IMR-90 (cell line): ENCODE measurements around the gene DBP. TPM values are rescaled to one million over a fixed set of nuclear protein-coding genes. Genes with fewer than 3 reads are reported as not detected.

Source experiments
- ATAC-seq: fragments of 200-7000 bp; cut with Tn5 transposase; 2 replicates; pipeline ENCODE4 v1.9.1; 2020; ENCODE audit warnings: low read depth, mild to moderate bottlenecking, moderate library complexity
- BruUV-seq: library from RNA; stranded (reverse); fragments of 400-500 nt; replicated peaks from 2 replicates; lab custom pipeline; 2021; lab: Mats Ljungman, UMichigan
- CTCF ChIA-PET: fragments of 300-600 bp; formaldehyde crosslinking; extraction: SDS; loops from one replicate; lab custom pipeline; 2021; ENCODE audit warnings: antibody characterized with exemption; lab: Yijun Ruan, JAX
- POLR2A ChIA-PET: fragments of 300-600 bp; sonication (Branson Sonifier 250); formaldehyde crosslinking; loops from one replicate; lab custom pipeline; 2022; ENCODE audit warnings: antibody characterized with exemption; ENCODE audit not compliant: unreplicated experiment; lab: Charles Lee
- DNase-seq: peaks from one replicate; pipeline ENCODE4 v3.0.0; 2013
- H2AFZ ChIP-seq: replicated peaks from 2 replicates; pipeline ENCODE3; 2013; ENCODE audit warnings: low read length, mild to moderate bottlenecking; ENCODE audit not compliant: poor library complexity
- H2AK5ac ChIP-seq: 2 replicates; pipeline ENCODE4 v1.6.1; 2013; ENCODE audit warnings: low read depth, low read length, inconsistent platforms
- H2AK9ac ChIP-seq: replicated peaks from 2 replicates; pipeline ENCODE3; 2013; ENCODE audit warnings: mild to moderate bottlenecking, low read depth, low read length, moderate library complexity; ENCODE audit not compliant: poor library complexity
- H2BK120ac ChIP-seq: 2 replicates; pipeline ENCODE4 v1.6.1; 2013; ENCODE audit warnings: low read depth, low read length, inconsistent platforms
- H2BK15ac ChIP-seq: 3 replicates; pipeline ENCODE4 v1.6.1; 2013; ENCODE audit warnings: low read depth, low read length, inconsistent platforms
- H2BK20ac ChIP-seq: 2 replicates; pipeline ENCODE4 v1.6.1; 2013; ENCODE audit warnings: low read depth, mild to moderate bottlenecking, inconsistent platforms, low read length, moderate library complexity
- H2BK5ac ChIP-seq: 2 replicates; pipeline ENCODE4 v1.6.1; 2013; ENCODE audit warnings: mild to moderate bottlenecking, low read depth, low read length, inconsistent platforms; ENCODE audit not compliant: poor library complexity, severe bottlenecking
- H3K14ac ChIP-seq: replicated peaks from 2 replicates; pipeline ENCODE4 v1.6.1; 2013; ENCODE audit warnings: low read depth, low read length, inconsistent platforms
- H3K18ac ChIP-seq: 2 replicates; pipeline ENCODE4 v1.6.1; 2013; ENCODE audit warnings: low read depth, low read length, control low read depth
- H3K23ac ChIP-seq: 2 replicates; pipeline ENCODE4 v1.6.1; 2013; ENCODE audit warnings: low read depth, low read length, inconsistent platforms
- H3K27ac ChIP-seq: 2 replicates; pipeline ENCODE4 v1.5.1; 2013; ENCODE audit warnings: mild to moderate bottlenecking, control low read depth, low read length; ENCODE audit not compliant: insufficient read depth
- H3K27me3 ChIP-seq: 2 replicates; pipeline ENCODE4 v1.6.1; 2013; ENCODE audit warnings: low read length; ENCODE audit not compliant: control insufficient read depth, insufficient read depth
- H3K36me3 ChIP-seq: 2 replicates; pipeline ENCODE4 v1.6.1; 2013; ENCODE audit warnings: low read length, mixed read lengths; ENCODE audit not compliant: control insufficient read depth, insufficient read depth
- H3K4ac ChIP-seq: 2 replicates; pipeline ENCODE4 v1.6.1; 2013; ENCODE audit warnings: low read depth, low read length, inconsistent platforms
- H3K4me1 ChIP-seq: 2 replicates; pipeline ENCODE4 v1.6.1; 2013; ENCODE audit warnings: low read length, mixed read lengths; ENCODE audit not compliant: control insufficient read depth, insufficient read depth
- H3K4me2 ChIP-seq: 2 replicates; pipeline ENCODE4 v1.6.1; 2013; ENCODE audit warnings: low read depth, mild to moderate bottlenecking, control low read depth, low read length, moderate library complexity
- H3K4me3 ChIP-seq: 2 replicates; pipeline ENCODE4 v1.5.1; 2013; ENCODE audit warnings: low read depth, mild to moderate bottlenecking, control low read depth, low read length, moderate library complexity; ENCODE audit not compliant: insufficient read depth
- H3K56ac ChIP-seq: 2 replicates; pipeline ENCODE4 v1.6.1; 2013; ENCODE audit warnings: low read length, inconsistent platforms; ENCODE audit not compliant: insufficient read depth; ENCODE audit errors: extremely low read depth
- H3K79me1 ChIP-seq, 2 experiments: 2 replicates each; pipeline ENCODE4 v1.6.1; 2013; ENCODE audit warnings: low read length in 2 of 2, inconsistent platforms in 1 of 2, low read depth in 1 of 2
- H3K9ac ChIP-seq: 2 replicates; pipeline ENCODE4 v1.6.1; 2013; ENCODE audit warnings: low read depth, low read length, control low read depth
- H3K9me1 ChIP-seq: 2 replicates; pipeline ENCODE4 v1.6.1; 2013; ENCODE audit warnings: low read length, inconsistent platforms; ENCODE audit not compliant: insufficient read depth
- H3K9me3 ChIP-seq: 2 replicates; pipeline ENCODE4 v1.6.1; 2013; ENCODE audit warnings: low read length; ENCODE audit not compliant: control insufficient read depth, insufficient read depth
- H4K20me1 ChIP-seq: 2 replicates; pipeline ENCODE4 v1.6.1; 2013; ENCODE audit warnings: low read length, inconsistent platforms; ENCODE audit not compliant: insufficient read depth
- H4K5ac ChIP-seq: 2 replicates; pipeline ENCODE4 v1.6.1; 2013; ENCODE audit warnings: mild to moderate bottlenecking, low read depth, low read length, control low read depth
- H4K8ac ChIP-seq, 2 experiments: 2 replicates each; pipeline ENCODE4 v1.6.1; 2013; ENCODE audit warnings: low read depth in 2 of 2, low read length in 2 of 2, control low read depth in 1 of 2, inconsistent platforms in 1 of 2
- H4K91ac ChIP-seq: 2 replicates; pipeline ENCODE4 v1.6.1; 2013; ENCODE audit warnings: low read depth, low read length, inconsistent platforms; ENCODE audit not compliant: insufficient read depth
- CEBPB ChIP-seq: IDR thresholded peaks from 2 replicates; pipeline ENCODE4 v1.6.1; 2012; ENCODE audit warnings: low read depth, low read length, improper control_type of control experiment
- CHD1 ChIP-seq: IDR thresholded peaks from 2 replicates; pipeline ENCODE4 v1.6.1; 2012; ENCODE audit warnings: low read depth, low read length, improper control_type of control experiment
- MAFK ChIP-seq: IDR thresholded peaks from 2 replicates; pipeline ENCODE4 v1.6.1; 2012; ENCODE audit warnings: low read depth, low read length, improper control_type of control experiment
- MAZ ChIP-seq: IDR thresholded peaks from 2 replicates; pipeline ENCODE4 v1.6.1; 2012; ENCODE audit warnings: low read depth, mild to moderate bottlenecking, low read length, improper control_type of control experiment, moderate library complexity, borderline replicate concordance
- NFE2L2 ChIP-seq: fragments of 150-350 bp; IDR thresholded peaks from 2 replicates; pipeline ENCODE4 v1.6.1; 2016; ENCODE audit warnings: low read depth, mild to moderate bottlenecking, low read length
- RAD21 ChIP-seq: IDR thresholded peaks from 2 replicates; pipeline ENCODE4 v1.6.1; 2012; ENCODE audit warnings: low read length, improper control_type of control experiment
- RFX5 ChIP-seq: IDR thresholded peaks from 2 replicates; pipeline ENCODE4 v1.8.0; 2012; ENCODE audit warnings: low read depth, mild to moderate bottlenecking, low read length, moderate library complexity
- SMC3 ChIP-seq: fragments of 150-350 bp; IDR thresholded peaks from 2 replicates; pipeline ENCODE4 v1.6.1; 2016; ENCODE audit warnings: low read depth, mild to moderate bottlenecking, antibody characterized with exemption, low read length, moderate library complexity
- WGBS, 2 experiments: methylation state at CpG; one replicate each; pipeline versions ENCODE4 v1.1.5 to v1.1.7; 2013; ENCODE audit warnings: missing lambda C conversion rate in 2 of 2; ENCODE audit not compliant: insufficient read length in 1 of 2; ENCODE audit errors: extremely low coverage in 2 of 2; 5-methylcytosine and 5-hydroxymethylcytosine counted together
- dilution Hi-C: fragments of 300-500 bp; cut with HindIII; formaldehyde crosslinking; loops from one replicate; pipeline ENCODE4 v1.14.3; 2018; ENCODE audit warnings: low sequenced_read_pairs; ENCODE audit not compliant: unreplicated experiment
- in situ Hi-C: fragments of 300-500 bp; cut with MboI; formaldehyde crosslinking; loops from 3 replicates; pipeline ENCODE4 v1.14.3; 2019; ENCODE audit warnings: low sequenced_read_pairs, inconsistent platforms, mixed read lengths
- intact Hi-C: fragments of 100-400 bp; cut with micrococcal nuclease; formaldehyde crosslinking; loops from 2 replicates; pipeline ENCODE4 v1.10.0; 2022
- polyA plus RNA-seq, 3 experiments: library from polyadenylated mRNA; depleted of rRNA; stranded (reverse); fragments of >200 nt; gene quantifications; 2 replicates each; pipeline ENCODE4 v1.2.3, GENCODE V29; 2012; ENCODE audit warnings: low replicate concordance in 1 of 3
- total RNA-seq: library from RNA; depleted of rRNA; stranded (reverse); fragments of >200 nt; gene quantifications from 2 replicates; pipeline ENCODE4 v1.2.3, GENCODE V29; 2012
- TF ChIP-seq, protein P1 (sequence below): fragments of 150-350 bp; IDR thresholded peaks from 2 replicates; pipeline ENCODE4 v1.6.1; 2016; ENCODE audit warnings: low read depth, mild to moderate bottlenecking, low read length, moderate library complexity, borderline replicate concordance
- TF ChIP-seq, protein P2 (sequence below): fragments of 150-350 bp; IDR thresholded peaks from 2 replicates; pipeline ENCODE4 v1.6.1; 2017; ENCODE audit warnings: mild to moderate bottlenecking, antibody characterized with exemption, low read length, low read depth
- TF ChIP-seq, protein P3 (sequence below): conservative IDR thresholded peaks from 2 replicates; pipeline ENCODE4 v1.5.1; 2012; ENCODE audit warnings: mild to moderate bottlenecking, low read depth, low read length, improper control_type of control experiment

Gene DBP
- total and polyA plus RNA-seq, 2 of the 4 experiments (the other 2 are of a cell fraction) = 3.0 to 3.6 TPM

DNA sequence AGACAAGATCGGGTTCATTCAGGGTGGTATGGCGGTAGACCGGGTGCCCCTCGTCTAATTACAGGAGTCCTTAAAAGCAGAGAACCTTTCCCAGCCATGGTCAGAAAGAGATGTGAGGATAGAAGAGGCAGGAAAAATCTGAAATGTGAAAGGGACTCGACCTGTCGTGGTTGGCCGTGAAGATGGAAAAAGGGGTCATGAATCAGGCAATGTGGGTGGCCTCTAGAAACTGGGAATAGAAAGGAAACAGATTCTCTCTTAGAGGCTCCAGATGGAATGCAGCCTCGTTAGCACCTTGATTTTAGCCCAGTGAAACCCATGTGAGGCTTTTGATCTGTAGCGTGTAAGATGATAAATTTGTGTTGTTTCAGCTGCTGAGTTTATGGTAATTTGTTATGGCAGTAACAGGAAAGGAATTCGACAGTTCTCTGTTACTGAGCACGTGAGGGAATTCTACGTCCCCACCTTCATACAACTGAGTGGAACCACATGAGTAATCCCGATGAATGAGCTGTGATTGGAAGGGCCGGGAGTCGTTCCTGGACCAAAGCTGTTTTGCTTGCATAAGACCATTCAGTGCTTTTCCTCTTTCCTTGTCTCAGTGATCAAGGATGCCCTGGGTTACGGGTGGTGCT is 19.8 kb upstream of the DBP start (continued):
- TF ChIP-seq CHD1 = 0 out of 2 replicates have a peak, but pooled peaks have one; percentile 58

DNA sequence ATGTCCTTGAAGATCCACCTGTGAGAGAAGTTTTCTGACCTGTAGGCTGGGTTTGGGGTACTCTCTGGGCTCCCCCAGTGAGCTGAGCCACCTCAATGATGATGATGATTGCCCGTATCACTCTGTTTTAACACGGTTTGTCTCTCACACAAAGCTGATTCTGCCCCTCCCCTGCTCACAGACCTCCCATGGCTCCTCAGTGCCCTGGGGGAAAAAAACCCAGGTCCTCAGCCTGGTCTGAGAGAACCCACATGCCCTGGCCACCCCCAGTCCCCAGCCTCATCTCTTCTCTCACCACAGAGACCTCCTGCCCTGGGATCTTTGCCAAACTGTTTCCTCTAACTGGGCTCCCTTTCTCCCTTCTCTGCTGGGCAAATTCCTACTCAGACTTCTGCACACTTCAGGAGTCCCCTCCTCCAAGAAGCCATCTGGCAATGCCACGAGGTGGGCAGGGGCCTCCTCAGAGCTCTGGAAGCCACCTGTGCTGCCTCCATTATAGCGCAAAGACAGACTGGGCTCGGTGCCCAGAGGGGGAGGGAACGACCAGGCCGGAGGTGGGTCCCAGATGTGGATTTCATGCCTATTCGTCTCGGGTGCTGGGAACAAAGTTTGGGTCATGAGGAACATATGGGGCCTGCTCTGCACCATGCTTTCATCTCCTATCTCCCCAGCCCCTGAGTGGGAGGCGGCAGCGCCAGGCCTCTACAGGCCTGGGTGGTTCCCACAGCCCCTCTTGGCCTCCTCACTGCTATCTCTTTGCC is 17.3 kb upstream of the DBP start:
- Histone ChIP-seq H4K91ac (no peak overlapping the region), H3K4me1 (peaks cover 3% of the 10 kb centered on the region), H3K14ac (no peak overlapping the region), H3K23ac (no peak overlapping the region), H3K4me3 (no peak overlapping the region), H3K56ac (no peak overlapping the region), H3K36me3 (no peaks in the 10 kb centered on the region), H2BK15ac (no peak overlapping the region), H2AK9ac (peak overlapping the region; percentile 39), H4K8ac (no peak overlapping the region), H2BK5ac (no peak overlapping the region), H3K4ac (no peak overlapping the region), H2AFZ (peak overlapping the region; percentile 24), H3K9ac (no peak overlapping the region), H3K27ac (no peak overlapping the region), H2BK120ac (no peak overlapping the region), H2BK20ac (no peak overlapping the region), H4K20me1 (no peaks in the 10 kb centered on the region), H3K18ac (no peak overlapping the region), H3K9me3 (peaks cover 3% of the 10 kb centered on the region; the same call in 1 of the 2 replicates), H3K9me1 (peaks cover 3% of the 10 kb centered on the region), H2AK5ac (no peak overlapping the region), H3K4me2 (no peak overlapping the region), H3K27me3 (peaks cover 4% of the 10 kb centered on the region; the same call in 1 of the 2 replicates), H3K79me1 (no peaks in the 10 kb centered on the region), H4K5ac (no peak overlapping the region)
- no peak for ATAC-seq
- in situ Hi-C loops (no loop called here), dilution Hi-C loops (no loop called here), intact Hi-C loops (no loop called here)
- WGBS, 2 experiments = 40% methylated on average over 2 of the region's 11 CpGs; no CpG with 5 or more reads in 1 of the 2 experiments
- BruUV-seq = no TSS peak
- ChIA-PET CTCF (no interaction called here), POLR2A (no interaction called here)
- DNase-seq = no peak
- TF ChIP-seq, protein P1, sequence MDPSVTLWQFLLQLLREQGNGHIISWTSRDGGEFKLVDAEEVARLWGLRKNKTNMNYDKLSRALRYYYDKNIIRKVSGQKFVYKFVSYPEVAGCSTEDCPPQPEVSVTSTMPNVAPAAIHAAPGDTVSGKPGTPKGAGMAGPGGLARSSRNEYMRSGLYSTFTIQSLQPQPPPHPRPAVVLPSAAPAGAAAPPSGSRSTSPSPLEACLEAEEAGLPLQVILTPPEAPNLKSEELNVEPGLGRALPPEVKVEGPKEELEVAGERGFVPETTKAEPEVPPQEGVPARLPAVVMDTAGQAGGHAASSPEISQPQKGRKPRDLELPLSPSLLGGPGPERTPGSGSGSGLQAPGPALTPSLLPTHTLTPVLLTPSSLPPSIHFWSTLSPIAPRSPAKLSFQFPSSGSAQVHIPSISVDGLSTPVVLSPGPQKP = no peak
- TF ChIP-seq MAZ (no peak), RFX5 (no peak), NFE2L2 (no peak), MAFK (no peak), CEBPB (no peak), SMC3 (no peak), RAD21 (no peak)
- TF ChIP-seq, protein P2, sequence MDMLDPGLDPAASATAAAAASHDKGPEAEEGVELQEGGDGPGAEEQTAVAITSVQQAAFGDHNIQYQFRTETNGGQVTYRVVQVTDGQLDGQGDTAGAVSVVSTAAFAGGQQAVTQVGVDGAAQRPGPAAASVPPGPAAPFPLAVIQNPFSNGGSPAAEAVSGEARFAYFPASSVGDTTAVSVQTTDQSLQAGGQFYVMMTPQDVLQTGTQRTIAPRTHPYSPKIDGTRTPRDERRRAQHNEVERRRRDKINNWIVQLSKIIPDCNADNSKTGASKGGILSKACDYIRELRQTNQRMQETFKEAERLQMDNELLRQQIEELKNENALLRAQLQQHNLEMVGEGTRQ = no peak
- TF ChIP-seq, protein P3, sequence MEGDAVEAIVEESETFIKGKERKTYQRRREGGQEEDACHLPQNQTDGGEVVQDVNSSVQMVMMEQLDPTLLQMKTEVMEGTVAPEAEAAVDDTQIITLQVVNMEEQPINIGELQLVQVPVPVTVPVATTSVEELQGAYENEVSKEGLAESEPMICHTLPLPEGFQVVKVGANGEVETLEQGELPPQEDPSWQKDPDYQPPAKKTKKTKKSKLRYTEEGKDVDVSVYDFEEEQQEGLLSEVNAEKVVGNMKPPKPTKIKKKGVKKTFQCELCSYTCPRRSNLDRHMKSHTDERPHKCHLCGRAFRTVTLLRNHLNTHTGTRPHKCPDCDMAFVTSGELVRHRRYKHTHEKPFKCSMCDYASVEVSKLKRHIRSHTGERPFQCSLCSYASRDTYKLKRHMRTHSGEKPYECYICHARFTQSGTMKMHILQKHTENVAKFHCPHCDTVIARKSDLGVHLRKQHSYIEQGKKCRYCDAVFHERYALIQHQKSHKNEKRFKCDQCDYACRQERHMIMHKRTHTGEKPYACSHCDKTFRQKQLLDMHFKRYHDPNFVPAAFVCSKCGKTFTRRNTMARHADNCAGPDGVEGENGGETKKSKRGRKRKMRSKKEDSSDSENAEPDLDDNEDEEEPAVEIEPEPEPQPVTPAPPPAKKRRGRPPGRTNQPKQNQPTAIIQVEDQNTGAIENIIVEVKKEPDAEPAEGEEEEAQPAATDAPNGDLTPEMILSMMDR = no peak
